ENCODE results near the gene FLNB. TPM values are rescaled to one million over a fixed set of nuclear protein-coding genes. Genes with fewer than 3 reads are reported as not detected.
A peak's percentile ranks its signal among the peaks of the same experiment; 100 is the strongest.

FLNB gene
- total and polyA plus RNA-seq, 2 of the 13 experiments (the other 11 are each of a cell fraction or from before 2014, with no cell fraction given), result 106 to 130 TPM

- TF ChIP-seq HNF4G (IDR thresholded peaks at IDR 0.05; ENCODE audit: borderline replicate concordance, low read depth, low read length), result 0 out of 2 replicates have a peak, but pooled peaks have one; percentile 6
- no peak for TF ChIP-seq HNF4G (CRISPR knock-in tag; IDR thresholded peaks at IDR 0.05; ENCODE audit: borderline replicate concordance, low read depth)
- TF ChIP-seq ZMYM4 (CRISPR knock-in tag; IDR thresholded peaks at IDR 0.05), result peak; percentile 75
- TF ChIP-seq FOXK2 (IDR thresholded peaks at IDR 0.05), result no peak
- TF ChIP-seq ZNF101 (CRISPR knock-in tag; IDR thresholded peaks at IDR 0.05; ENCODE audit: borderline replicate concordance, low read depth), result no peak
- TF ChIP-seq NR2F1 (CRISPR knock-in tag; IDR thresholded peaks at IDR 0.05), result peak; percentile 63 to 65; a peak in 3 of 4 replicates
- TF ChIP-seq ZNF10 (CRISPR knock-in tag; IDR thresholded peaks at IDR 0.05; ENCODE audit: borderline replicate concordance, low read depth), result no peak
- TF ChIP-seq SATB2 (CRISPR knock-in tag; IDR thresholded peaks at IDR 0.05), result no peak
- TF ChIP-seq ATF2 (CRISPR knock-in tag; IDR thresholded peaks at IDR 0.05), result peak; percentile 56; the same call in 1 of the 2 replicates
- TF ChIP-seq CCDC6 (CRISPR knock-in tag; IDR thresholded peaks at IDR 0.05), result 0 out of 2 replicates have a peak, but pooled peaks have one; percentile 36
- 0 out of 2 replicates have a peak, but pooled peaks have one; percentile 39 for TF ChIP-seq KDM3A (CRISPR knock-in tag; IDR thresholded peaks at IDR 0.05; ENCODE audit: low read depth)
- no peak for TF ChIP-seq HCFC1 (IDR thresholded peaks at IDR 0.05; ENCODE audit: low read depth, low read length)
- TF ChIP-seq ZBTB7A (CRISPR knock-in tag; IDR thresholded peaks at IDR 0.05), result peak; percentile 30; the same call in 1 of the 2 replicates
- TF ChIP-seq BRF2 (CRISPR knock-in tag; IDR thresholded peaks at IDR 0.05), result no peak
Observed at GRCh38 chr3:58191361-58191991, 183.3 kb downstream of the FLNB start (continued).
